HepG2 (cell line): Measurements from ENCODE around the gene LIPT2. TPM values are rescaled to one million over a fixed set of nuclear protein-coding genes. Genes with fewer than 3 reads are reported as not detected.

Experiments
- SMARCE1 ChIP-seq: fragments of 450-650 bp; IDR thresholded peaks from 2 replicates; pipeline ENCODE4 v1.6.1; 2017; ENCODE audit warnings: borderline replicate concordance
- TCF12 ChIP-seq, 2 experiments: fragments of 450-650 bp in 1 of 2; sonication (generic) in 1 of 2; formaldehyde crosslinking in 1 of 2; IDR thresholded peaks; 2 replicates each; pipeline versions ENCODE4 v1.6.1 to v1.8.0; 2017 to 2022; ENCODE audit warnings: antibody characterized with exemption in 1 of 2, mild to moderate bottlenecking in 1 of 2, missing genetic modification reagents in 1 of 2, moderate library complexity in 1 of 2
- ZNF407 ChIP-seq: sonication (generic); formaldehyde crosslinking; IDR thresholded peaks from one replicate; pipeline ENCODE4 v1.5.1; 2020; ENCODE audit warnings: mild to moderate bottlenecking, missing genetic modification reagents; ENCODE audit errors: not compliant biosample characterization
- ZNF75D ChIP-seq: sonication (generic); formaldehyde crosslinking; IDR thresholded peaks from 2 replicates; pipeline ENCODE4 v1.8.1; 2023; ENCODE audit warnings: missing genetic modification reagents, mild to moderate bottlenecking, borderline replicate concordance
- polyA plus RNA-seq, 8 experiments: library from polyadenylated mRNA; depleted of rRNA in 3 of 8; stranded (reverse) in 7 of 8; unstranded in 1 of 8; fragments of >200 nt; fragmentation: Illumina TruSeq in 4 of 8; extraction: Trizol in 4 of 8; gene quantifications; 2 replicates each; pipeline versions ENCODE4 v1.2.1 to v1.2.3, GENCODE V29; 2011 to 2016; ENCODE audit warnings: low read depth in 4 of 8, missing spikeins in 1 of 8, mixed read lengths in 1 of 8; ENCODE audit not compliant: insufficient read depth in 1 of 8
- total RNA-seq, 5 experiments: library from RNA; depleted of rRNA; stranded (reverse); fragments of >200 nt; fragmentation: Illumina TruSeq; extraction: Trizol; gene quantifications; 2 replicates each; pipeline ENCODE4 v1.2.3, GENCODE V29; 2016; ENCODE audit warnings: low read depth in 1 of 5
- TF ChIP-seq, protein P1 (sequence below): sonication (generic); formaldehyde crosslinking; IDR thresholded peaks from 2 replicates; pipeline ENCODE4 v1.4.0; 2020; ENCODE audit warnings: mild to moderate bottlenecking, missing genetic modification reagents

The LIPT2 gene
- total and polyA plus RNA-seq, 2 of the 13 experiments (the other 11 are each of a cell fraction or from before 2014, with no cell fraction given): 3.0 to 5.6 TPM

- TF ChIP-seq ZNF75D (CRISPR knock-in tag) (no peak), ZNF407 (CRISPR knock-in tag) (no peak), TCF12 (IDR thresholded peaks at IDR 0.05) (no peak), TCF12 (CRISPR knock-in tag; IDR thresholded peaks at IDR 0.05) (no peak), SMARCE1 (no peak)
- TF ChIP-seq, protein P1, sequence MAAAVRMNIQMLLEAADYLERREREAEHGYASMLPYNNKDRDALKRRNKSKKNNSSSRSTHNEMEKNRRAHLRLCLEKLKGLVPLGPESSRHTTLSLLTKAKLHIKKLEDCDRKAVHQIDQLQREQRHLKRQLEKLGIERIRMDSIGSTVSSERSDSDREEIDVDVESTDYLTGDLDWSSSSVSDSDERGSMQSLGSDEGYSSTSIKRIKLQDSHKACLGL (CRISPR knock-in tag): no peak
Observed at GRCh38 chr11:74490941-74491340, 2.6 kb downstream of the LIPT2 start (continued).
